ENCODE results near the gene ARID1B. TPM values are rescaled to one million over a fixed set of nuclear protein-coding genes. Genes with fewer than 3 reads are reported as not detected.

The ARID1B gene
- total RNA-seq, 1 donor from 2014 or later: 62.1 TPM

GRCh38 chr6:157151989-157152388 lies 374.8 kb downstream of the ARID1B start:
- Histone ChIP-seq H3F3A (ENCODE audit: low read depth) (no peaks in the 10 kb centered on the region), H3K27ac (no peak overlapping the region), H3K79me2 (ENCODE audit: low read depth) (no peaks in the 10 kb centered on the region), H4K20me1 (ENCODE audit: low read depth) (no peaks in the 10 kb centered on the region), H3K4me1 (no peaks in the 10 kb centered on the region), H3K9me3 (ENCODE audit: low read depth) (no peaks in the 10 kb centered on the region), H3K4me3 (no peak overlapping the region), H3K9ac (no peak overlapping the region), H3K4me2 (no peak overlapping the region), H3K36me3 (no peaks in the 10 kb centered on the region), H2AFZ (replicated peaks) (no peak overlapping the region), H3K27me3 (no peaks in the 10 kb centered on the region)
- Mint-ChIP-seq H3K4me3 (no peak overlapping the region), H3K27me3 (ENCODE audit: insufficient read depth, low read depth) (peaks cover 5% of the 10 kb centered on the region), H3K27ac (no peak overlapping the region), H3K4me1 (peaks cover 34% of the 10 kb centered on the region), H3K9me3 (peaks cover 6% of the 10 kb centered on the region), H3K36me3 (peaks cover 18% of the 10 kb centered on the region)
- DNase-seq (ENCODE audit: low spot score): no peak
- TF ChIP-seq EZH2phosphoT487 (IDR thresholded peaks at IDR 0.05) (no peak), CTCF (IDR thresholded peaks at IDR 0.05) (no peak), EZH2 (IDR thresholded peaks at IDR 0.05) (no peak)

GRCh38 chr6:157152556-157152955 lies 375.4 kb downstream of the ARID1B start:
- H3K27me3 ChIP-seq: no peaks in the 10 kb centered on the region
- no peak overlapping the region for H2AFZ ChIP-seq (replicated peaks)
- DNase-seq (ENCODE audit: low spot score): no peak
- no peaks in the 10 kb centered on the region for H3K79me2 ChIP-seq (ENCODE audit: low read depth)
- Mint-ChIP-seq H3K9me3 (peaks cover 6% of the 10 kb centered on the region), H3K27me3 (ENCODE audit: insufficient read depth, low read depth) (peaks cover 5% of the 10 kb centered on the region), H3K36me3 (peaks cover 20% of the 10 kb centered on the region), H3K4me1 (peaks cover 39% of the 10 kb centered on the region), H3K4me3 (no peak overlapping the region), H3K27ac (no peak overlapping the region)
- no peaks in the 10 kb centered on the region for H4K20me1 ChIP-seq (ENCODE audit: low read depth)
- no peak overlapping the region for H3K4me2 ChIP-seq
- TF ChIP-seq CTCF (IDR thresholded peaks at IDR 0.05) (no peak), EZH2phosphoT487 (IDR thresholded peaks at IDR 0.05) (no peak), EZH2 (IDR thresholded peaks at IDR 0.05) (no peak)
- H3K4me3 ChIP-seq: no peak overlapping the region
- no peak overlapping the region for H3K9ac ChIP-seq
- no peaks in the 10 kb centered on the region for H3K4me1 ChIP-seq
- no peaks in the 10 kb centered on the region for H3F3A ChIP-seq (ENCODE audit: low read depth)
- H3K9me3 ChIP-seq (ENCODE audit: low read depth): no peaks in the 10 kb centered on the region
- H3K36me3 ChIP-seq: no peaks in the 10 kb centered on the region
- no peak overlapping the region for H3K27ac ChIP-seq

GRCh38 chr6:157155804-157156203 lies 378.6 kb downstream of the ARID1B start:
- peaks cover 4% of the 10 kb centered on the region for H3F3A ChIP-seq (ENCODE audit: low read depth)
- no peak overlapping the region for H2AFZ ChIP-seq (replicated peaks)
- no peak overlapping the region for H3K9ac ChIP-seq
- no peak overlapping the region for H3K4me2 ChIP-seq
- peaks cover 27% of the 10 kb centered on the region for H3K4me1 Mint-ChIP-seq
- no peak overlapping the region for H3K27ac Mint-ChIP-seq
- no peaks in the 10 kb centered on the region for H3K9me3 Mint-ChIP-seq
- H3K36me3 ChIP-seq: no peaks in the 10 kb centered on the region
- no peak overlapping the region for H3K4me3 ChIP-seq
- peaks cover 2% of the 10 kb centered on the region for H3K27me3 Mint-ChIP-seq (ENCODE audit: insufficient read depth, low read depth)
- no peak for TF ChIP-seq CTCF (IDR thresholded peaks at IDR 0.05)
- no peak for TF ChIP-seq EZH2 (IDR thresholded peaks at IDR 0.05)
- no peak for TF ChIP-seq EZH2phosphoT487 (IDR thresholded peaks at IDR 0.05)
- no peak overlapping the region for H3K4me3 Mint-ChIP-seq
- H3K4me1 ChIP-seq: peaks cover 13% of the 10 kb centered on the region
- no peaks in the 10 kb centered on the region for H4K20me1 ChIP-seq (ENCODE audit: low read depth)
- no peaks in the 10 kb centered on the region for H3K79me2 ChIP-seq (ENCODE audit: low read depth)
- no peaks in the 10 kb centered on the region for H3K9me3 ChIP-seq (ENCODE audit: low read depth)
- no peak overlapping the region for H3K27ac ChIP-seq
- peaks cover 17% of the 10 kb centered on the region for H3K36me3 Mint-ChIP-seq
- DNase-seq (ENCODE audit: low spot score): no peak
- H3K27me3 ChIP-seq: no peaks in the 10 kb centered on the region

All from neural progenitor cell (in vitro differentiated cells).